OCI-LY1 (cell line): Measurements from ENCODE around the gene MANSC4.

Source experiments
- CTCF ChIP-seq: fragments of 200-600 bp; sonication (generic), shearing (Covaris generic); IDR thresholded peaks from 2 replicates; pipeline ENCODE4 v1.5.1; 2017; ENCODE audit warnings: mild to moderate bottlenecking, antibody characterized with exemption, low read length, moderate library complexity, mixed read lengths
- EZH2 ChIP-seq: fragments of 200-600 bp; sonication (generic), shearing (Covaris generic); IDR thresholded peaks from 2 replicates; pipeline ENCODE4 v1.8.0; 2017; ENCODE audit warnings: borderline replicate concordance, mixed run types, mild to moderate bottlenecking, antibody characterized with exemption, low read length, moderate library complexity, mixed read lengths

- TF ChIP-seq CTCF, result no peak
- no peak for TF ChIP-seq EZH2
Observed at GRCh38 chr12:27802936-27803335, 22.9 kb upstream of the MANSC4 start.
